Measurements from ENCODE around the gene OSBP2.
"Not testable (repeated sequence)": the region's sequence is repeated elsewhere in the genome, so short reads cannot be mapped to it uniquely, and the experiment has no call there.

Gene OSBP2

DNA sequence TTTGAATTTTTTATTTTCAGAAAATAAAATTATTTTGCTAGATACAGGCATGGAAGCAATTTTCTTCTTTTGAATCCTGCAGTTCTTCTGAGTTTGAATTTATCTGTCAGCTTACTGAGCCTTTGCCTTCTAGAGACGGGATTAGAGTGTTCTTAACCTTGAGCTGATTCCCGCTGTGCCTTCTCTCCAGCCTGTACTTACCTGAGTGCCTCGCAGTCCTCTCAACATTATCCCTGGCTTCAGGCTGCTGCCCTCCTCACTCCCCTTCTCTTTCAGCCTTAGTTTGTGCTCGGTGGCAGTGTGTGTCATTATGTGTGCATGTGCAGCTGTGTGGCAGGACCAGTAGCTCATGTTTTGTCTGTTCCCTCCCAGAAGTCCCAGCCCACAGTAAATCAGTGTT lies 24.3 kb downstream of the OSBP2 start:
- no peak for DNase-seq (ENCODE audit: low read depth)

GRCh38 chr22:30720263-30720837 lies 25.7 kb downstream of the OSBP2 start:
- no peak for DNase-seq (ENCODE audit: low read depth)

- DNase-seq (ENCODE audit: low read depth) = no peak
These were observed 27.1 kb downstream of the OSBP2 start for GRCh38 chr22:30721741-30722140.

- DNase-seq (ENCODE audit: low read depth) = no peak
These were observed 34.2 kb downstream of the OSBP2 start for GRCh38 chr22:30728826-30729225.

- DNase-seq (ENCODE audit: low read depth) = no peak
These were observed 37.0 kb downstream of the OSBP2 start for GRCh38 chr22:30731658-30732057.

GRCh38 chr22:30732426-30732825 lies 37.8 kb downstream of the OSBP2 start:
- no peak for DNase-seq (ENCODE audit: low read depth)

- DNase-seq (ENCODE audit: low read depth) = peak; percentile 37
These were observed 38.5 kb downstream of the OSBP2 start for GRCh38 chr22:30733181-30733631.

- not testable (repeated sequence) for DNase-seq (ENCODE audit: low read depth)
These were observed 45.3 kb downstream of the OSBP2 start for GRCh38 chr22:30740007-30740406.

DNA sequence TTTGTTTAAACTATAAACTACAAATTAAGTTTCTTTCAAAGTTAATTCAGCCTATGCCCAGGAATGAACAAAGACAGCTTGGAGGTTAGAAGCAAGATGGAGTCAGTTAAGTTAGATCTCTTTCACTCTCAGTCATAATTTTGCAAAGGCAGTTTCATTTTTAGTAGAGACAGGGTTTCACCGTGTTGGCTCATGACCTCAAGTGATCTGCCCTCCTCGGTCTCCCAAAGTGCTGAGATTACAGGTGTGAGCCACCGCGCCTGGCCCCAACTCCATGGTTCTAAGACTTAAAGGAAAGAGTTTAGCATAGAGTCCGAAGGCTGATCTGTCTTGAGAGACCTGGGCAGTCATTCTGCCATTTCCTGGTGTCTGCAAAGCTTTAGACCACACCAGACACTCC lies 45.8 kb downstream of the OSBP2 start:
- DNase-seq (ENCODE audit: low read depth) = not testable (repeated sequence)

- peak; percentile 12 for DNase-seq (ENCODE audit: low read depth)
These were observed 47.9 kb downstream of the OSBP2 start for GRCh38 chr22:30742291-30743256.

DNA sequence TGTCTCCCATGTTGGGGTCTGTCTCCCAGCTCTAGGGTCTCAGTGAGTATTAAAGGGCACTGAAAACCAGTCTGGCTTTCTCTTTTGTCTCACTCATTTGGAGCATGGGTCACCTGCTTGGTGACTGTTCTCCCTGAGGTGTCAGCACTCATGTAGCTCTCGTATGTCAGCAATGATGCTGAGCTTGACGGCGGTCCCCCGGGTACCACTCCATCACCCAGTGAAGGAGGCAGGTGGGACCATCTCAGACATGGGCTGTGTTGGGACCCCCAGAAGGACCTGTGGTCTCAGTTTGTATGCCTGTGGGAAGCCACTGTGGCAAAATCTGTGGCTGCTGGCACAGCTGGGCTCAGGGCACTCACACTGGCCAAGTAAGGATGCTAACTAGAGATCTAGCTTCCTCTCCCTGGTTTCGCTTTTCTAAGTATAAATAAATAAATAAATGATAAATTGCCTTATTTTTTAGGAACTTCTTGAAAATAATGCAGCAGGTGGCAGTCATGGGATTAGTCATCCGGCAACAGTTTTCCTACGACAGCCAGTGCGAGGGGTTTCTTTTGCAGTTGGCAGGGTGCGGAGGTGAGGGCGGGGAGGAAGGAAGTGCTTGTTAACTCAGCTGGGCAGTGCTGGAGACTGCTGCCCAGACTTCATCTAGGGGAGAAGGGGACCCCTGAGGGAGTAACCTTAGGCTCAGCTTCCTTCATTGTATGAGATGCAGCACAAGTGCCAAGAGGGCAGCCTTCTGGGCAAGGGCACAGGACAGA lies 48.8 kb downstream of the OSBP2 start:
- no peak for DNase-seq (ENCODE audit: low read depth)

- no peak for DNase-seq (ENCODE audit: low read depth)
These were observed 49.5 kb downstream of the OSBP2 start for GRCh38 chr22:30744224-30744623.

DNA sequence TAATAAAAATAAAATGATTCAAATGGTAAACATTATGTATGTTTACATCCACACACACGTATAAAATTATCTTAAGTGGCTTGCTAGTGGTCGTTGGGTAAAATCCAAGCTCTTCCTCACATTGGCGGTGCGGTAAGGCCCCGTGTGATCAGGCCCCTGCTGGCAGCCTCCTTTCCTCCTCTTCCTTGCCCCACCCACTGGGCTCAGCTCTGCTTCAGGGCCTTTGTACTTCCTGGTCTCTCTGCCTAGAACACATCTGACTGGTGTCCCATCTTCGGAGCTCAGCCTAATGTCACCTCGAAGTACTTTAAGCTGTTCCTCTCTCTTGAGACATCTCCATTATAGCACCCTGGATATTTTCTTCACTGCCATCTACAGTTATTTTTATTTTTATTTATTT lies 52.8 kb downstream of the OSBP2 start:
- DNase-seq (ENCODE audit: low read depth) = no peak

- DNase-seq (ENCODE audit: low read depth) = no peak
These were observed 54.6 kb downstream of the OSBP2 start for GRCh38 chr22:30749272-30749671.

DNA sequence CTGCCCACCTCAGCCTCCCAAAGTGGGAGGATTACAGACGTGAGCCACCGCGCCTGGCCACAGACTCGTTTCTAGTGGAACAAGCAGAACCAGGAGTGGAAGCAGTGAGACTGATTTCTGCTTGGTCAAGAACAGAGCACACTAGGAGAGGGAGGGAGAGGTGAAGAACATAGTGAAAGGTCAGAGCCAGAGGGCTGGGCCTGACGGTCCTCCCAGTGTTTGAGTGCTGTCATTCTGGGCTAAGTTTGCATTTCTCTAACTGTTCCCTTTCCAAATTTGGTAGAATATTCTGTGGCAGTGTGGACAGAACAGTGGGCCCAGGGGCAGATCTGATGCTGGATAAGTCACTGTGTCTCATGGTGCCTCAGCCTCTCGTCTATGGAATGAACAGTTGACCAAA lies 55.2 kb downstream of the OSBP2 start:
- no peak for DNase-seq (ENCODE audit: low read depth)

DNA sequence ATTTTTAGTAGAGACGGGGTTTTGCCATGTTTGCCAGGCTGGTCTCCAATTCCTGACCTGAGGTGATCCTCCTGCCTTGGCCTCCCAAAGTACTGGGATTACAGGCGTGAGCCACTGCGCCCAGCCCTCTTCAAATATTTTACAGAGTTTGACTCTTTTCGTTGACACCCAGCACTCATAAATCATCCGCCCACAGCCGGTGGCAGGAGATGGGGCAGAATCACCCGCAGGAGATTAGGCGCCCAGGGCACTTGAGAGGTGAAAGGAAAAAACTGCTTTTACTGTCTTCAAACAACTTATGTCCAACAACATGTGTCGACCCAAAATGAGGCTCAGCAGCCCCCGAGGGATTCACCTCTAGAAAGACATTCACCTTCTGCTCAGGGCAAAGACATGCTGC lies 56.9 kb downstream of the OSBP2 start:
- no peak for DNase-seq (ENCODE audit: low read depth)

GRCh38 chr22:30752771-30753170 lies 58.1 kb downstream of the OSBP2 start:
- DNase-seq (ENCODE audit: low read depth) = no peak

GRCh38 chr22:30753701-30754100 lies 59.0 kb downstream of the OSBP2 start:
- DNase-seq (ENCODE audit: low read depth) = no peak

- no peak for DNase-seq (ENCODE audit: low read depth)
These were observed 59.8 kb downstream of the OSBP2 start for GRCh38 chr22:30754521-30754920.

DNA sequence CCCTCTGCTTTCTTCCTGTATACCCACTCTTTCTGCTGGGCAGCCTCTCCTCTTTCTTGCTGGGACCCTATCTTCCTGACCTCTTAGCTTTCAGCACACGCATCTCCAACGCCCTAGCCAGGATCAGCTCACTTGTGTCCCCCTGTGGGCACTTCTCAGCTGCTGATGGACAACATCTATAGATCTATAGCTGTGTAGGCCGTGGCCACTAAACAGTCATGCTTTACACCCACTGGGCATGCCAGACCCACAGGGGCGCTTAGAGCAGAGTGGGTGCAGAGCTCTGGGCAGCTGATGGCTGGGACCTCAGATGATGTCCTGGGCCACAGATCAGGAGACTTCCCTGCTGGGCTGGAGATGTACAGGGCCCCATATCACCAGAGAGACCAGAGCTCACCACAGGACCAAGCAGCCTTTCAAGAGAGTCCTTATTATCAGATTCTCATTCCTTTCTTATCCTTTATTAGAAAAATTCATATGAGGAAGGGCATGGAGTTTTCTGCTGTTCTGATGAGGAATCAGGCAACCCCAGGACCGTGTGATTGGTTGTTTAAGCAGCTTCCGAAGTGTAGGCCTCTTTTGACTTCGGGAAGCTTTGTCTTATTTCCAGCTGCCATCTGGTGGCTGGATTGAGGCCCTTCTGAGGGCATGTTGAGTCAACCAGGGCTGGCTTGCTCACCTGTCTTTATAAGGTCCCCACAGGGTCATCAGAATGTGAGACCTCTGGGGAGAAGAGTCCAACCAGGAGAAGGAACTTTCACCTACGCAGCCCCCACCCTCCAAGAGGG lies 60.5 kb downstream of the OSBP2 start:
- DNase-seq (ENCODE audit: low read depth) = peak; percentile 77

- DNase-seq (ENCODE audit: low read depth) = no peak
These were observed 61.1 kb downstream of the OSBP2 start for GRCh38 chr22:30755759-30756124.
